Ovary (tissue), 9 donors: Measurements from ENCODE around the gene PARD3B. TPM values are rescaled to one million over a fixed set of nuclear protein-coding genes. Genes with fewer than 3 reads are reported as not detected.

Experiments
- DNase-seq, 5 donors: peaks; one replicate each; pipeline ENCODE4 v3.0.0-alpha.2; 2019 to 2020
- H3K27ac ChIP-seq, 2 donors: fragments of 200-600 bp; one replicate each; pipeline versions ENCODE4 v1.5.1 to v1.8.0; 2019 to 2022
- H3K27me3 ChIP-seq: fragments of 200-600 bp; one replicate; pipeline ENCODE4 v1.8.0; 2022
- H3K36me3 ChIP-seq: fragments of 200-600 bp; sonication (generic); one replicate; pipeline ENCODE4 v1.5.1; 2019
- H3K4me1 ChIP-seq: one replicate; pipeline ENCODE4 v1.8.1; 2013; ENCODE audit warnings: mild to moderate bottlenecking, moderate library complexity; ENCODE audit not compliant: insufficient read depth
- H3K4me3 ChIP-seq: fragments of 200-600 bp; sonication (generic); one replicate; pipeline ENCODE4 v1.5.1; 2017
- H3K9me3 ChIP-seq, 2 donors: fragments of 200-600 bp in 1 of 2; sonication (generic) in 1 of 2; one replicate each; pipeline versions ENCODE4 v1.5.1 to v1.8.1; 2013 to 2019; ENCODE audit warnings: mild to moderate bottlenecking in 1 of 2, moderate library complexity in 1 of 2
- EP300 ChIP-seq: sonication (generic); formaldehyde crosslinking; IDR thresholded peaks from one replicate; pipeline ENCODE4 v1.6.1; 2017; ENCODE audit warnings: antibody characterized with exemption
- POLR2A ChIP-seq: fragments of 450-650 bp; IDR thresholded peaks from one replicate; pipeline ENCODE4 v1.6.1; 2017; ENCODE audit warnings: antibody characterized with exemption, mild to moderate bottlenecking, moderate library complexity
- WGBS, 3 donors: extraction: QIAGEN DNeasy Blood & Tissue Kit in 1 of 3; methylation state at CpG; one replicate each; pipeline versions ENCODE4 v1.1.5 to v1.1.7; 2013 to 2017; 5-methylcytosine and 5-hydroxymethylcytosine counted together
- intact Hi-C, 4 donors: fragments of 100-400 bp; cut with DNase I; formaldehyde crosslinking; loops; one replicate each; pipeline versions ENCODE4 v1.11.0 to v1.15.1; 2022 to 2023
- polyA plus RNA-seq, 2 donors: library from polyadenylated mRNA; stranded (reverse); fragments of 200-250 nt in 1 of 2; fragments of 350-450 nt in 1 of 2; fragmentation: Illumina TruSeq in 1 of 2; extraction: RNeasy Lipid Tissue Mini Kit (QIAGEN cat#74804) in 1 of 2; gene quantifications; one replicate each; pipeline ENCODE4 v1.2.3, GENCODE V29; 2013 to 2014
- total RNA-seq, 7 donors: library from RNA; depleted of rRNA in 2 of 7; stranded (reverse); fragments of >200 nt in 2 of 7; fragmentation: NEBNext Ultra II Directional in 3 of 7; extraction: Animal tissue kit (Norgen Biotek cat#: 25700) in 3 of 7; gene quantifications; one replicate each; pipeline versions ENCODE4 v1.1.0 to v1.2.4, GENCODE V29; 2016 to 2023
- TF ChIP-seq, protein P1 (sequence below), 3 donors: fragments of 450-650 bp in 2 of 3; fragments of 200-600 bp in 1 of 3; IDR thresholded peaks; one replicate each; pipeline versions ENCODE4 v1.5.1 to v1.8.0; 2016 to 2022; ENCODE audit warnings: antibody characterized with exemption in 3 of 3, mild to moderate bottlenecking in 1 of 3
- donor health status: DM: no; HTN: no; CAD: no; lungs with moderate emphysema.
- donor health status: DM: no; HTN: no; CAD: no.
- donor health status: Bipolar disorder and iron deficiency.
- donor health status: DM: yes; HTN: yes; CAD: no.
- donor health status: DM: no; HTN: no; CAD: no.
- donor health status: DM: yes; HTN: yes; CAD: no.

The PARD3B gene
- total and polyA plus RNA-seq, 9 donors, result 8.2 to 46.6 (median 28.7) TPM

DNA sequence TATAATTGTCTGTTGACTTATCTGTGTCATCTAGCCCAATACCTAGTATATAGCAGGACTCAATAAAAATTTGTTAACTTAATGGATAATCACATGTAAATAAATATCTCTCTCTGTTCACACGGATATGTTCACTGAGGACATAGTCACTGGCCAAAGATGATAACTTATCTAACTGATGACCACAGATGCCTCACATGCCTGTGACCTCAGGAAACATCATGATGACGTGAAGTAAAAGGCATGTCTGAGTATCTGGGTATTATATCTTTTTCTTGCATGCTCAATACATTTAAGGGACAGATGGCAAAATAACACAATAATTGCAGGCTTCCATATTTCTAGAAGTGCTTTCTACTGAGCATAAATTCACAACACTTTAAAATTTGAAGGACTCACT is 41.4 kb upstream of the PARD3B start:
- TF ChIP-seq, protein P1, sequence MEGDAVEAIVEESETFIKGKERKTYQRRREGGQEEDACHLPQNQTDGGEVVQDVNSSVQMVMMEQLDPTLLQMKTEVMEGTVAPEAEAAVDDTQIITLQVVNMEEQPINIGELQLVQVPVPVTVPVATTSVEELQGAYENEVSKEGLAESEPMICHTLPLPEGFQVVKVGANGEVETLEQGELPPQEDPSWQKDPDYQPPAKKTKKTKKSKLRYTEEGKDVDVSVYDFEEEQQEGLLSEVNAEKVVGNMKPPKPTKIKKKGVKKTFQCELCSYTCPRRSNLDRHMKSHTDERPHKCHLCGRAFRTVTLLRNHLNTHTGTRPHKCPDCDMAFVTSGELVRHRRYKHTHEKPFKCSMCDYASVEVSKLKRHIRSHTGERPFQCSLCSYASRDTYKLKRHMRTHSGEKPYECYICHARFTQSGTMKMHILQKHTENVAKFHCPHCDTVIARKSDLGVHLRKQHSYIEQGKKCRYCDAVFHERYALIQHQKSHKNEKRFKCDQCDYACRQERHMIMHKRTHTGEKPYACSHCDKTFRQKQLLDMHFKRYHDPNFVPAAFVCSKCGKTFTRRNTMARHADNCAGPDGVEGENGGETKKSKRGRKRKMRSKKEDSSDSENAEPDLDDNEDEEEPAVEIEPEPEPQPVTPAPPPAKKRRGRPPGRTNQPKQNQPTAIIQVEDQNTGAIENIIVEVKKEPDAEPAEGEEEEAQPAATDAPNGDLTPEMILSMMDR (IDR thresholded peaks at IDR 0.05), result no peak
- TF ChIP-seq POLR2A (no peak), EP300 (no peak)
- no peaks in the 10 kb centered on the region for H3K9me3 ChIP-seq
- H3K27ac ChIP-seq, result no peak overlapping the region
- no peak for DNase-seq
- H3K4me1 ChIP-seq, result peaks cover 4% of the 10 kb centered on the region
- 79 to 90% (median 80%) methylated on average over 2 of the region's 2 CpGs for WGBS, 3 donors
- intact Hi-C loops, result no loop called here
- no peaks in the 10 kb centered on the region for H3K36me3 ChIP-seq
- no peak overlapping the region for H3K4me3 ChIP-seq
- H3K27me3 ChIP-seq, result no peaks in the 10 kb centered on the region

DNA sequence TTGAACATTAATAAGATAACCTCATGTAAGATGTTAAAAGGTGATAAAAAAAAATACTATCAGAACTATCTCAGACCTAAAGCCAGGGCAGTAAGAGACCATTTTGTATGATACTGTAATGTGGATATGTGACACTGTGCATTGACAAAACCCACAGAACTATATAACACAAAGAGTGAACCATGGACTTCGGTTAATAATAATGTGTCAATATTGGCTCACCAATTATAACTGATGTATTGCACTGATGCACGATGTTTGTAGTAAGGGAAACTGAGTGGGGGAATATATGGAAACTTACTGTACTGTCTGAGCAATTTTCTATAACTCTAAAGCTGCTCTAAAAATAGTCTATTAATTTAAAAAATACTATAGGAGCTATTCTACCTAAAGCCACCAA is 40.7 kb upstream of the PARD3B start:
- no peak for DNase-seq
- no peaks in the 10 kb centered on the region for H3K27me3 ChIP-seq
- intact Hi-C loops, result no loop called here
- H3K4me3 ChIP-seq, result no peak overlapping the region
- H3K36me3 ChIP-seq, result no peaks in the 10 kb centered on the region
- no peak overlapping the region for H3K27ac ChIP-seq
- 97 to 99% (median 98%) methylated on average over 2 of the region's 2 CpGs for WGBS, 3 donors
- TF ChIP-seq EP300 (no peak), POLR2A (no peak)
- TF ChIP-seq, protein P1 (IDR thresholded peaks at IDR 0.05), result no peak
- H3K9me3 ChIP-seq, result no peaks in the 10 kb centered on the region
- peaks cover 4% of the 10 kb centered on the region for H3K4me1 ChIP-seq

DNA sequence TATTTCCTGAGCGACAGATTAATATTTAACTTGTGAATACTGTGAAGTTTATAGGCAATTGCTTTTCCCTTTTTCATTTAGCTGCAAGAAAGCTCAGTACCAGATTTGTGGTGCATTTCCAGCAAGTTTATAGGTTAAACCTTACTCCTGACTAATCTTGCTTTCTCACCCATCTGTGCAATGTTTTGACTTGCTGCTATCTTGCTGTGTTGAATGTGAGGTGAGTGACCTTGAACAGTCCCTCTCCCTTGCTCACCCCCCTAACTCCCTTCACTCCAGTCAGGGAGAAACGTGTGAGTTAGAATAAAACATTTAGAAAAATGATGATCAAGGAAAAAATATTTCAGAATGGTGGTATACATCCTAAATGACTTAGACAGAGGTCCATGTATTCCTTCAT is 39.8 kb upstream of the PARD3B start:
- no peaks in the 10 kb centered on the region for H3K36me3 ChIP-seq
- H3K27me3 ChIP-seq, result no peaks in the 10 kb centered on the region
- H3K4me1 ChIP-seq, result peaks cover 4% of the 10 kb centered on the region
- H3K4me3 ChIP-seq, result no peak overlapping the region
- no peaks in the 10 kb centered on the region for H3K9me3 ChIP-seq
- no peak for TF ChIP-seq EP300
- TF ChIP-seq, protein P1 (IDR thresholded peaks at IDR 0.05), result no peak
- no peak for TF ChIP-seq POLR2A
- intact Hi-C loops, result no loop called here
- no peak overlapping the region for H3K27ac ChIP-seq
- no peak for DNase-seq
- 14 to 27% (median 20%) methylated on average over 2 of the region's 2 CpGs for WGBS, 3 donors

DNA sequence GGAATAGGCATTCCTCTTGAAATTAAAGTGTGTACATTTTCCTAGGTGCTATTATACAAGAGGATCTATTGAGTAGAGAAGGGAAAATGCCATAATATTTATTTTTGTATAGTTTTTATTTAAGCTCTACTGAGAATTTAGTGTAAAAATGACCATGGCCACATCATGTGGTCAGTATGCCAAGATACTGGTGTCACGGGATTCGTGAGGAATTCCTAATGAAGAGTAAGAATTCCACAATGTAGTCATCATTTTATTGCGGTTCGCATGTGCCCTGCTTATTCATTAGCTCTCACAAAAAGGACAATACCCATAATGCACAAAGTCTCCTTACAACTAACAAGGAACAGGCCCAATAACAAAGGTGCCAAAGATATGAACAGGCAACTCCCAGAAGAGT is 39.3 kb upstream of the PARD3B start:
- no peaks in the 10 kb centered on the region for H3K36me3 ChIP-seq
- intact Hi-C loops, result no loop called here
- no peak for DNase-seq
- no peaks in the 10 kb centered on the region for H3K27me3 ChIP-seq
- no peak for TF ChIP-seq EP300
- TF ChIP-seq, protein P1 (IDR thresholded peaks at IDR 0.05), result no peak
- TF ChIP-seq POLR2A, result no peak
- peaks cover 4% of the 10 kb centered on the region for H3K4me1 ChIP-seq
- H3K4me3 ChIP-seq, result no peak overlapping the region
- no peaks in the 10 kb centered on the region for H3K9me3 ChIP-seq
- no peak overlapping the region for H3K27ac ChIP-seq
- whole genome bisulfite sequencing, 3 donors, result 42 to 53% (median 52%) methylated on average over 4 of the region's 4 CpGs

DNA sequence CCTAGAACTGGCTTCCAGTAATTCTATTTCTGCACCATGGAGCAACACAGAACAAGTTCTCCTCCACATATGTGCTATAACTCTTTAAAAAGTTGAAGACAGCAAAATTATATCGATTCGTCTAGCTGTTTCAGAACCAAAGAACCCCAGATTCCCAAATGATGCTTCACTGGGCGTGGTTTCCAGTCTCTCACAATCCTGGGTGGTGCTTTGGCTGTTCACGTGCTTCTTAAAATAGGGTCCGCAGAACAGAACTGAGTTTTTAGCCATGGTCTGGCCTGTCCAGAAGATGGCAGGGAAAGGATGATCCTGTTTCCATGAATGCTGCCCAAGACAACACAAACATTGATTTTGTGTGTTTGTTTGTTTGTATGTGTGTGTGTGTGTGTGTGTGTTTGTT is 37.6 kb upstream of the PARD3B start:
- TF ChIP-seq, protein P1 (IDR thresholded peaks at IDR 0.05), result no peak
- TF ChIP-seq EP300, result no peak
- TF ChIP-seq POLR2A, result no peak
- intact Hi-C loops, result no loop called here
- DNase-seq, result no peak
- no peak overlapping the region for H3K27ac ChIP-seq
- H3K27me3 ChIP-seq, result no peaks in the 10 kb centered on the region
- H3K4me3 ChIP-seq, result no peak overlapping the region
- WGBS, 3 donors, result 94 to 96% (median 94%) methylated on average over 5 of the region's 5 CpGs
- no peaks in the 10 kb centered on the region for H3K36me3 ChIP-seq
- H3K4me1 ChIP-seq, result peaks cover 4% of the 10 kb centered on the region
- no peaks in the 10 kb centered on the region for H3K9me3 ChIP-seq
